Measurements from ENCODE around the gene PDSS2. TPM values are rescaled to one million over a fixed set of nuclear protein-coding genes. Genes with fewer than 3 reads are reported as not detected.

The PDSS2 gene
- total and polyA plus RNA-seq, 10 donors = 4.3 to 16.6 (median 11.7) TPM

DNA sequence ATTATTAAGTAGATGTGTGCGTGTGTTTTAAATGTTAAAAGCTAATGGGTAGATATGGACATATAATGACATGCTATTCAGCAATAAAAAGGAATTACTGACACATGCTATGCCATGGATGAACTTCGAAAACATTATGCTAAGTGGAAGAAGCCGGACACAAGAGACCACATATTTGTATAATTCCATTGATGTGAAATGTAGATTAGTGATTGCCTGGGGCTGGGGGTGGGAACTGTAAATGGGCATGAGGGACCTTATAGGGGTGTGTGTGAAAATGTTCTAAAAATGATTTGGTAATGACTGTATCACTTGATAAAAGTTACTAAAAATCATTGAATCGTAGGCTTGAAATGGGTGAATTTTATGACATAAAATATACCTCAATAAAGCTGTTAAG, 239.5 kb downstream of the PDSS2 start:
- Histone ChIP-seq H3K4me1 (no peaks in the 10 kb centered on the region), H3K27me3 (replicated peaks in 1 of 7) (no peaks in the 10 kb centered on the region), H3K4me3 (no peak overlapping the region), H3K9me3 (no peaks in the 10 kb centered on the region), H3K27ac (no peak overlapping the region), H3K36me3 (no peaks in the 10 kb centered on the region)
- 96 to 98% (median 97%) methylated on average over 4 of the region's 4 CpGs for WGBS, 5 donors
- intact Hi-C loops (cut with DNase I; ENCODE audit: low total_unique reads) = no loop called here
- no peak for TF ChIP-seq CTCF (IDR thresholded peaks at IDR 0.05 in 8 of 11, conservative IDR thresholded peaks at IDR 0.05 in 3 of 11)
- DNase-seq = no peak

DNA sequence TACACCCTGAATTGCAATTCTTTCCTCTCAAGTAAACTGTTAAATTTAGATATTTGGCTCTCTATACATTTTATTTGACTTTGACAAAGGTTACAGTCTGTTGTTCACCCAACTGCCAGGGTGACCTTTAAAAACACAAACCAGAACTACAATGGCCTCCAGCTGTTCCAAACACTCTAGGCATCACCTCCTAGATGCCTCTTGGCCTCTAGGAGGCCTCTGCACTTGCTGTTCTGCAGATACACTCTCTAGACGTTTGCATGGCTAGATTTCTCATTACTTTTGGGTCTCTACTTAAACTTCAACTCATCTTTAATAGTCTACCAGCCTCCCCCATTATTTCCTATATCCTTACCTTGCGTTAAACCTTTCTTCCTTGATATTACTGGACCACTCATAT, 241.2 kb downstream of the PDSS2 start:
- no peaks in the 10 kb centered on the region for H3K27me3 ChIP-seq (replicated peaks in 1 of 7)
- no peak overlapping the region for H3K27ac ChIP-seq
- intact Hi-C loops (cut with DNase I; ENCODE audit: low total_unique reads) = no loop called here
- DNase-seq = no peak
- no peaks in the 10 kb centered on the region for H3K36me3 ChIP-seq
- no peaks in the 10 kb centered on the region for H3K9me3 ChIP-seq
- no peak overlapping the region for H3K4me3 ChIP-seq
- TF ChIP-seq POLR2AphosphoS5 (IDR thresholded peaks at IDR 0.05) (no peak), CTCF (IDR thresholded peaks at IDR 0.05 in 8 of 11, conservative IDR thresholded peaks at IDR 0.05 in 3 of 11) (no peak), POLR2A (IDR thresholded peaks at IDR 0.05) (no peak)
- 47 to 73% (median 49%) methylated on average over 2 of the region's 2 CpGs for WGBS, 5 donors
- no peaks in the 10 kb centered on the region for H3K4me1 ChIP-seq

GRCh38 chr6:107217248-107217647, 242.1 kb downstream of the PDSS2 start:
- Histone ChIP-seq H3K4me3 (no peak overlapping the region), H3K4me1 (no peaks in the 10 kb centered on the region), H3K9me3 (no peaks in the 10 kb centered on the region), H3K36me3 (no peaks in the 10 kb centered on the region), H3K27ac (no peak overlapping the region), H3K27me3 (replicated peaks in 1 of 7) (no peaks in the 10 kb centered on the region)
- intact Hi-C loops (cut with DNase I; ENCODE audit: low total_unique reads) = no loop called here
- no peak for DNase-seq
- no peak for TF ChIP-seq CTCF (IDR thresholded peaks at IDR 0.05 in 8 of 11, conservative IDR thresholded peaks at IDR 0.05 in 3 of 11)
- TF ChIP-seq POLR2AphosphoS5 (IDR thresholded peaks at IDR 0.05) = no peak
- TF ChIP-seq POLR2A (IDR thresholded peaks at IDR 0.05) = no peak

- TF ChIP-seq CTCF (IDR thresholded peaks at IDR 0.05 in 8 of 11, conservative IDR thresholded peaks at IDR 0.05 in 3 of 11) (no peak), POLR2A (IDR thresholded peaks at IDR 0.05) (no peak), POLR2AphosphoS5 (IDR thresholded peaks at IDR 0.05) (no peak)
- Histone ChIP-seq H3K9me3 (no peaks in the 10 kb centered on the region), H3K4me1 (no peaks in the 10 kb centered on the region), H3K4me3 (no peak overlapping the region), H3K27me3 (replicated peaks in 1 of 7) (no peaks in the 10 kb centered on the region), H3K36me3 (peaks cover 0 to 3% (median 0%) of the 10 kb centered on the region in 6 donors), H3K27ac (no peak overlapping the region)
- WGBS, 5 donors = 81 to 93% (median 86%) methylated on average over 8 of the region's 8 CpGs
- no peak for DNase-seq
- intact Hi-C loops (cut with DNase I; ENCODE audit: low total_unique reads) = no loop called here
Measured at GRCh38 chr6:107216197-107216933, 243.0 kb downstream of the PDSS2 start.
